ENCODE data around the gene TAGLN2. TPM values are rescaled to one million over a fixed set of nuclear protein-coding genes. Genes with fewer than 3 reads are reported as not detected.

Gene TAGLN2
- total RNA-seq, 1 donor from 2014 or later, result 276 TPM

GRCh38 chr1:159869607-159870006 is 55.7 kb downstream of the TAGLN2 start:
- DNase-seq, result no peak

DNA sequence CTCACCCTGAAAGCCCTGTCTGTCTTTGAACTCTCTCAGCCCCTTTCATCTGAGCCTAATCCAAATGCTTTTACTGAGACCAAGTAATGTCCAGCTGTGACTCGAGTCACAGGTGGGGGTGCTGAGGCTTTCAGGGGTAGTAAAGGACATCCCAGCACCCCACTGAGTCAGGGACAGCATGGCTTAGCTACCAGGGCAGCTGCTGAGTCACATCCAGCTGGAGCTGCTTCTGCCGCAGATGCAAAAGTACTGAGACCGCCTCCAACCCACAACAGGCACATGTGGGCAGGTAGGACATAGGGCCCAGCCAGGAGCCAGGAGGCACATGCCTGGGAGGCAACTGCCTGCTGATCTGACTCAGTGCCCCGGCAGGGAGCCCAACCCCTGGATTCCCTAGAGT is 56.1 kb downstream of the TAGLN2 start:
- DNase-seq, result no peak

GRCh38 chr1:159868766-159869165 is 56.5 kb downstream of the TAGLN2 start:
- DNase-seq, result no peak

Other genes starting within 250 kb of the TAGLN2 start
- not detected in 2 replicates for gene CRP, start 210.9 kb downstream of the TAGLN2 start, total RNA-seq
- 29.0 and 47.6 TPM in 2 replicates for gene DUSP23, start 144.5 kb downstream of the TAGLN2 start, total RNA-seq
- gene FCRL6, start 123.1 kb downstream of the TAGLN2 start, total RNA-seq, result not detected in 2 replicates
- not detected in 2 replicates for gene SLAMF8, start 98.6 kb downstream of the TAGLN2 start, total RNA-seq
- 0.09 TPM in 1 of 2 replicates, not detected in the other for gene VSIG8, start 62.9 kb downstream of the TAGLN2 start, total RNA-seq
- gene CFAP45, start 25.3 kb downstream of the TAGLN2 start, total RNA-seq, result 0.17 and 0.19 TPM in 2 replicates
- not detected in 2 replicates for gene IGSF9, start 20.1 kb upstream of the TAGLN2 start, total RNA-seq
- not detected in 2 replicates for gene SLAMF9, start 28.7 kb upstream of the TAGLN2 start, total RNA-seq
- gene PIGM, start 106.5 kb upstream of the TAGLN2 start, total RNA-seq, result 2.6 and 3.5 TPM in 2 replicates
- gene KCNJ10, start 144.7 kb upstream of the TAGLN2 start, total RNA-seq, result not detected in 2 replicates
- not detected in 2 replicates for gene KCNJ9, start 156.0 kb upstream of the TAGLN2 start, total RNA-seq
- gene IGSF8, start 173.1 kb upstream of the TAGLN2 start, total RNA-seq, result 13.4 and 16.6 TPM in 2 replicates
- gene ATP1A2, start 190.3 kb upstream of the TAGLN2 start, total RNA-seq, result not detected in 2 replicates
- not detected in 2 replicates for gene ATP1A4, start 226.1 kb upstream of the TAGLN2 start, total RNA-seq

Measured in dermis blood vessel endothelial cell (primary cell).